CD4-positive, CD25-positive, alpha-beta regulatory T cell (primary cell): ENCODE measurements around the gene MAP4K2. TPM values are rescaled to one million over a fixed set of nuclear protein-coding genes. Genes with fewer than 3 reads are reported as not detected.
A peak's percentile ranks its signal among the peaks of the same experiment; 100 is the strongest.

ENCODE experiments used
- ATAC-seq, 2 donors: fragments of 150-1000 bp; cut with Tn5 transposase; one replicate each; pipeline ENCODE4 v1.10.0; 2021; ENCODE audit warnings: low read depth in 2 of 2, moderate number of reproducible peaks in 2 of 2, moderate library complexity in 1 of 2
- DNase-seq, 3 donors: peaks; one replicate each; pipeline versions ENCODE4 v3.0.0 to v3.0.0-alpha.2; 2012 to 2022; ENCODE audit warnings: mixed read lengths in 1 of 3
- H3K27ac ChIP-seq: one replicate; pipeline ENCODE4 v1.7.0; 2013; ENCODE audit warnings: mild to moderate bottlenecking, low read length; ENCODE audit not compliant: insufficient read depth, poor library complexity, severe bottlenecking
- H3K27me3 ChIP-seq: one replicate; pipeline ENCODE4 v1.7.0; 2013; ENCODE audit warnings: low read length; ENCODE audit not compliant: control insufficient read depth, insufficient read depth
- H3K36me3 ChIP-seq: one replicate; pipeline ENCODE4 v1.7.0; 2013; ENCODE audit warnings: mild to moderate bottlenecking, low read length, moderate library complexity; ENCODE audit not compliant: control insufficient read depth, insufficient read depth
- H3K4me1 ChIP-seq: 2 replicates; pipeline ENCODE4 v1.7.0; 2013; ENCODE audit warnings: mild to moderate bottlenecking, low read length; ENCODE audit not compliant: insufficient read depth, control insufficient read depth, poor library complexity, severe bottlenecking
- H3K4me3 ChIP-seq: one replicate; pipeline ENCODE4 v1.7.0; 2013; ENCODE audit warnings: low read depth, mild to moderate bottlenecking, low read length, moderate library complexity
- H3K9me3 ChIP-seq, 2 experiments: 1 replicate in 1 of 2; 2 replicates in 1 of 2; pipeline ENCODE4 v1.7.0; 2013; ENCODE audit warnings: low read length in 2 of 2, mild to moderate bottlenecking in 1 of 2, moderate library complexity in 1 of 2; ENCODE audit not compliant: control insufficient read depth in 2 of 2
- H3K27ac Mint-ChIP-seq, 3 donors: one replicate each; pipeline ENCODE4 v1.8.0; 2020 to 2022; ENCODE audit warnings: mild to moderate bottlenecking in 3 of 3, mixed read lengths in 3 of 3, moderate library complexity in 2 of 3
- H3K27me3 Mint-ChIP-seq: one replicate; pipeline ENCODE4 v1.8.0; 2022; ENCODE audit warnings: mild to moderate bottlenecking, mixed read lengths
- H3K36me3 Mint-ChIP-seq: one replicate; pipeline ENCODE4 v1.8.0; 2020; ENCODE audit warnings: mixed read lengths
- H3K4me1 Mint-ChIP-seq, 4 donors: one replicate each; pipeline ENCODE4 v1.8.0; 2020 to 2022; ENCODE audit warnings: mixed read lengths in 4 of 4, mild to moderate bottlenecking in 1 of 4
- H3K4me3 Mint-ChIP-seq, 4 donors: one replicate each; pipeline ENCODE4 v1.8.0; 2020 to 2022; ENCODE audit warnings: mild to moderate bottlenecking in 4 of 4, mixed read lengths in 4 of 4, moderate library complexity in 3 of 4
- H3K9me3 Mint-ChIP-seq, 7 donors: one replicate each; pipeline ENCODE4 v1.8.0; 2020 to 2022; ENCODE audit warnings: mixed read lengths in 7 of 7, mild to moderate bottlenecking in 3 of 7, moderate library complexity in 2 of 7
- polyA plus RNA-seq, 4 donors: library from polyadenylated mRNA; unstranded; fragments of 300-500 nt; fragmentation: Illumina TruSeq; gene quantifications; one replicate each; pipeline ENCODE4 v1.2.3, GENCODE V29; 2021
- total RNA-seq: library from RNA; stranded (reverse); gene quantifications from one replicate; pipeline ENCODE4 v1.2.3, GENCODE V29; 2022

Gene MAP4K2
- total and polyA plus RNA-seq, 5 donors from 2014 or later = 31.5 to 85.0 (median 35.2) TPM

GRCh38 chr11:64750361-64751054 lies 52.5 kb downstream of the MAP4K2 start:
- Histone ChIP-seq H3K9me3 (no peaks in the 10 kb centered on the region), H3K4me3 (no peak overlapping the region), H3K27me3 (no peaks in the 10 kb centered on the region), H3K4me1 (peaks cover 18% of the 10 kb centered on the region), H3K36me3 (peaks cover 9% of the 10 kb centered on the region), H3K27ac (no peak overlapping the region)
- H3K4me1 Mint-ChIP-seq = peaks cover 5 to 54% (median 16%) of the 10 kb centered on the region in 4 donors
- H3K4me3 Mint-ChIP-seq = peak overlapping the region in 1 of 4 donors; percentile 53
- DNase-seq (no peak), ATAC-seq (no peak)
- H3K27me3 Mint-ChIP-seq = peaks cover 1% of the 10 kb centered on the region
- peak overlapping the region; percentile 80 to 86 (median 83) for H3K27ac Mint-ChIP-seq
- peaks cover 0 to 1% (median 0%) of the 10 kb centered on the region in 7 donors for H3K9me3 Mint-ChIP-seq
- H3K36me3 Mint-ChIP-seq = peaks cover 16% of the 10 kb centered on the region

- ATAC-seq = no peak
- peaks cover 20% of the 10 kb centered on the region for H3K36me3 Mint-ChIP-seq
- peaks cover 5 to 54% (median 25%) of the 10 kb centered on the region in 4 donors for H3K4me1 Mint-ChIP-seq
- H3K36me3 ChIP-seq = peaks cover 9% of the 10 kb centered on the region
- DNase-seq = no peak
- no peaks in the 10 kb centered on the region for H3K9me3 ChIP-seq
- H3K27me3 ChIP-seq = no peaks in the 10 kb centered on the region
- H3K9me3 Mint-ChIP-seq = peaks cover 0 to 1% (median 0%) of the 10 kb centered on the region in 7 donors
- H3K4me3 ChIP-seq = no peak overlapping the region
- no peak overlapping the region for H3K27ac ChIP-seq
- peaks cover 35% of the 10 kb centered on the region for H3K4me1 ChIP-seq
- H3K27ac Mint-ChIP-seq = peak overlapping the region; percentile 17 to 91 (median 83)
- H3K27me3 Mint-ChIP-seq = peaks cover 5% of the 10 kb centered on the region
- peak overlapping the region in 3 of 4 donors; percentile 48 to 81 (median 77) for H3K4me3 Mint-ChIP-seq
Measured at GRCh38 chr11:64747961-64748665, 54.9 kb downstream of the MAP4K2 start.

DNA sequence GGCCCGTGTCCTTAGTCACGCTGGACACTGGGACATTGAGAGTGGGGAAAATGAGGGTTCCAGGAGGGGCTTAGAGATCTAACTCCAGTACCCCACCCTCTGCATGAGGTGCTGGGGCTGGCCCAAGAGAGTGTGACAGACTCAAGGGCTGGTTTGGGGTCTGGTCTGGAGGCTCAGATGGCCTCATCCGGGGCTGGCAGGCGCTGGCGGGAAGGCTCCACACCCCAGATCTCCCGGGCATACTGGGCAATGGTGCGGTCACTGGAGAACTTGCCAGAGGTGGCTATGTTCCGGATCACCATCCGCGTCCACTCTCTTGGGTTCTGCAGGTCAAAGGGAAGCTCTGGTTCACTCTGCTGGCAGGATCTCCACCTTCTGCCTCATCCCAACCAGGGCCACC lies 56.5 kb downstream of the MAP4K2 start:
- peaks cover 5 to 47% (median 27%) of the 10 kb centered on the region in 4 donors for H3K4me1 Mint-ChIP-seq
- Histone ChIP-seq H3K4me1 (peaks cover 50% of the 10 kb centered on the region), H3K4me3 (no peak overlapping the region)

DNA sequence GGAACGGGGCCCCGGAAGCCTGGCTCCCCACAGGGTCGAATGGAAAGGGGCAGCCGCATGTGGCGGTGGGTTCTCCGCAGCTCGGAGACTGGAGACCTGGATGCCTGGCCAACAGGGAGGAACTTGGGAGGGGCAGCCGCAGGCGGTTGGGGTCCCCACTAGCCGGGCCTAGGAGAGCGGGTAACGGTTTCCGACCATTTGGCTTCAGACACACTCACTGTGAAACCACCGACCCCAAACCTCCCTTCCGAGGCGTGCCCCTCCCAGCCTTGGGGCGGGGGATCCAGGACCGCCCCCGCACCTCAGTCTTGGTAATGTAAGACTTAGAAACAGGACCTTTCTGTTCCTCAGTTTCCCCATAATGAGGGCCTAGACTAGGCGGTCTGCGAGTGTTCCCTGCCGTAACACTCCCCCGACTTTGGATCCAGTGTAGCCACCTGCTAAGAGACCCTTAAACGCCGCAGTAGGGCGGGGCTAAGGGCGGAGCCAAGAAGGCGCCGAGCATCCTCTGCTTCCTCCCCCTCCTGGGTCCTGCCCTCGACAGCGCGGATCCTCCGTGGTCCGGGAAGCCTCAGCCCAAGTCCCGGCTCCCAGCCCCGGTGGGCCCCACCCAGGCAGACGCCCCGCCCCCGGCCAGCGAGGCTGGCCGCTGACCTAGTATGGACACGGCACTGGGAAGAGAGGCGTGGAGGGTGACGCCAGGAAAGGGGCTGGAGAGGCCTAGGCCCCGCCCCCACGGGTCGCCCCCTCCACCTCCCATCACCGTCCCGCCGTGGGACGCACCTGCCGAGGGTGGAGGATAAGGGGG lies 57.3 kb downstream of the MAP4K2 start:
- H3K4me1 ChIP-seq = peaks cover 57% of the 10 kb centered on the region
- peaks cover 0 to 1% (median 0%) of the 10 kb centered on the region in 7 donors for H3K9me3 Mint-ChIP-seq
- peaks cover 5% of the 10 kb centered on the region for H3K27me3 Mint-ChIP-seq
- H3K4me1 Mint-ChIP-seq = peaks cover 3 to 49% (median 30%) of the 10 kb centered on the region in 4 donors
- H3K36me3 Mint-ChIP-seq = peaks cover 11% of the 10 kb centered on the region
- peak overlapping the region; percentile 94 to 99 (median 96) for H3K4me3 Mint-ChIP-seq
- H3K27me3 ChIP-seq = no peaks in the 10 kb centered on the region
- H3K36me3 ChIP-seq = peaks cover 5% of the 10 kb centered on the region
- peak overlapping the region; percentile 98 to 99 (median 99) for H3K27ac Mint-ChIP-seq
- ATAC-seq (peak; percentile 30 to 39), DNase-seq (peak; percentile 68 to 91 (median 86))
- no peaks in the 10 kb centered on the region for H3K9me3 ChIP-seq
- H3K27ac ChIP-seq = peak overlapping the region; percentile 93
- peak overlapping the region; percentile 70 for H3K4me3 ChIP-seq

More for the DNA sequence above, 56.5 kb downstream of the MAP4K2 start:
- Mint-ChIP-seq H3K36me3 (peaks cover 9% of the 10 kb centered on the region), H3K27ac (peak overlapping the region; percentile 43 to 99 (median 89)), H3K4me3 (peak overlapping the region; percentile 65 to 94 (median 76)), H3K27me3 (peaks cover 5% of the 10 kb centered on the region), H3K9me3 (peaks cover 0 to 1% (median 0%) of the 10 kb centered on the region in 7 donors)
- ATAC-seq (no peak), DNase-seq (no peak)
- no peaks in the 10 kb centered on the region for H3K27me3 ChIP-seq
- peaks cover 3% of the 10 kb centered on the region for H3K36me3 ChIP-seq
- H3K9me3 ChIP-seq = no peaks in the 10 kb centered on the region
- peak overlapping the region; percentile 93 for H3K27ac ChIP-seq

- peak; percentile 37 to 45 for ATAC-seq
- Mint-ChIP-seq H3K4me1 (peaks cover 0 to 50% (median 30%) of the 10 kb centered on the region in 4 donors), H3K4me3 (peak overlapping the region; percentile 94 to 99 (median 96)), H3K27me3 (peaks cover 5% of the 10 kb centered on the region), H3K9me3 (peaks cover 0 to 1% (median 0%) of the 10 kb centered on the region in 7 donors), H3K27ac (peak overlapping the region; percentile 98 to 99 (median 99)), H3K36me3 (peaks cover 13% of the 10 kb centered on the region)
- Histone ChIP-seq H3K27me3 (no peaks in the 10 kb centered on the region), H3K36me3 (peaks cover 11% of the 10 kb centered on the region), H3K4me3 (peak overlapping the region; percentile 70), H3K27ac (peak overlapping the region; percentile 93), H3K9me3 (no peaks in the 10 kb centered on the region), H3K4me1 (peaks cover 51% of the 10 kb centered on the region)
- peak; percentile 72 to 95 (median 92) for DNase-seq
Measured at GRCh38 chr11:64745189-64745520, 57.9 kb downstream of the MAP4K2 start.

GRCh38 chr11:64744544-64745188 lies 58.3 kb downstream of the MAP4K2 start:
- peak overlapping the region; percentile 93 for H3K27ac ChIP-seq
- Mint-ChIP-seq H3K36me3 (peaks cover 15% of the 10 kb centered on the region), H3K4me3 (peak overlapping the region; percentile 94 to 100 (median 99)), H3K9me3 (no peaks in the 10 kb centered on the region), H3K27ac (peak overlapping the region; percentile 92 to 100 (median 99)), H3K4me1 (peaks cover 0 to 49% (median 30%) of the 10 kb centered on the region in 4 donors), H3K27me3 (peaks cover 5% of the 10 kb centered on the region)
- DNase-seq (peak in 2 of 3 donors; percentile 48 to 59), ATAC-seq (peak in 1 of 2 donors; percentile 0)
- H3K9me3 ChIP-seq = no peaks in the 10 kb centered on the region
- peaks cover 51% of the 10 kb centered on the region for H3K4me1 ChIP-seq
- H3K36me3 ChIP-seq = peaks cover 16% of the 10 kb centered on the region
- peak overlapping the region; percentile 77 for H3K4me3 ChIP-seq
- no peaks in the 10 kb centered on the region for H3K27me3 ChIP-seq
